Transverse colon (tissue), 4 donors: ENCODE measurements around the gene DNAJB6. TPM values are rescaled to one million over a fixed set of nuclear protein-coding genes. Genes with fewer than 3 reads are reported as not detected.
A peak's percentile ranks its signal among the peaks of the same experiment; 100 is the strongest.

Experiments used
- DNase-seq: peaks from one replicate; pipeline ENCODE4 v3.0.0-alpha.2; 2019
- H3K27ac ChIP-seq, 4 donors: fragments of 200-600 bp; sonication (generic); 2 replicates each; pipeline ENCODE4 v1.5.1; 2016 to 2018; ENCODE audit warnings: inconsistent platforms in 4 of 4
- H3K27me3 ChIP-seq: fragments of 200-600 bp; sonication (generic); 2 replicates; pipeline ENCODE4 v1.5.1; 2017; ENCODE audit warnings: inconsistent platforms
- H3K36me3 ChIP-seq, 4 donors: fragments of 200-600 bp; sonication (generic); 2 replicates each; pipeline ENCODE4 v1.5.1; 2017 to 2019; ENCODE audit warnings: inconsistent platforms in 4 of 4
- H3K4me1 ChIP-seq, 4 donors: fragments of 200-600 bp; sonication (generic); 2 replicates each; pipeline ENCODE4 v1.5.1; 2017 to 2020; ENCODE audit warnings: inconsistent platforms in 4 of 4
- H3K4me3 ChIP-seq, 4 donors: fragments of 200-600 bp; sonication (generic); 1 replicate in 1 of 4; 2 replicates in 3 of 4; pipeline versions ENCODE4 v1.5.1 to v1.6.1; 2017 to 2019; ENCODE audit warnings: inconsistent platforms in 4 of 4
- H3K9me3 ChIP-seq, 2 donors: fragments of 200-600 bp; sonication (generic); 2 replicates each; pipeline ENCODE4 v1.5.1; 2017 to 2019; ENCODE audit warnings: inconsistent platforms in 2 of 2
- CTCF ChIP-seq, 5 experiments: fragments of 200-600 bp in 3 of 5; fragments of 450-650 bp in 2 of 5; sonication (generic) in 3 of 5; IDR thresholded peaks; 1 replicate in 2 of 5; 2 replicates in 3 of 5; pipeline ENCODE4 v1.5.1; 2016 to 2017; ENCODE audit warnings: antibody characterized with exemption in 5 of 5, inconsistent platforms in 3 of 5, mild to moderate bottlenecking in 2 of 5, moderate library complexity in 1 of 5
- EP300 ChIP-seq: sonication (generic); formaldehyde crosslinking; IDR thresholded peaks from one replicate; pipeline ENCODE4 v1.6.1; 2017; ENCODE audit warnings: antibody characterized with exemption, low read depth
- POLR2A ChIP-seq: fragments of 450-650 bp; IDR thresholded peaks from one replicate; pipeline ENCODE4 v1.6.1; 2016; ENCODE audit warnings: antibody characterized with exemption, mild to moderate bottlenecking, moderate library complexity
- POLR2AphosphoS5 ChIP-seq, 3 donors: sonication (generic); formaldehyde crosslinking; IDR thresholded peaks; one replicate each; pipeline ENCODE4 v1.6.1; 2016; ENCODE audit warnings: antibody characterized with exemption in 3 of 3
- WGBS, 2 donors: methylation state at CpG; one replicate each; pipeline ENCODE4 v1.1.5; 2018; ENCODE audit warnings: low coverage in 1 of 2; 5-methylcytosine and 5-hydroxymethylcytosine counted together
- in situ Hi-C, 4 donors: fragments of 200-750 bp; cut with MboI; loops; one replicate each; pipeline versions ENCODE4 v1.15.0 to v1.15.1; 2017; ENCODE audit warnings: low sequenced_read_pairs in 3 of 4, low pct_ligation_motif_present in 1 of 4, low pct_unique_long_range_greater_than_20kb in 1 of 4
- intact Hi-C: fragments of 100-400 bp; cut with DNase I; formaldehyde crosslinking; loops from one replicate; pipeline ENCODE4 v1.15.1; 2023; ENCODE audit warnings: low total_unique reads
- total RNA-seq, 4 donors: library from RNA; depleted of rRNA; stranded (reverse); fragments of >200 nt; gene quantifications; one replicate each; pipeline ENCODE4 v1.1.0, GENCODE V29; 2016

The DNAJB6 gene
- total RNA-seq, 4 donors from 2014 or later, result 47.0 to 87.6 (median 60.5) TPM

- Histone ChIP-seq H3K4me3 (no peak overlapping the region), H3K4me1 (peaks cover 13 to 25% (median 19%) of the 10 kb centered on the region in 4 donors), H3K27me3 (no peaks in the 10 kb centered on the region), H3K9me3 (no peaks in the 10 kb centered on the region), H3K36me3 (no peaks in the 10 kb centered on the region), H3K27ac (no peak overlapping the region)
- intact Hi-C loops, result no loop called here
- no peak for DNase-seq
- TF ChIP-seq POLR2AphosphoS5 (IDR thresholded peaks at IDR 0.05), result no peak
- no peak for TF ChIP-seq EP300
- TF ChIP-seq CTCF (IDR thresholded peaks at IDR 0.05), result no peak
- TF ChIP-seq POLR2A, result no peak
- WGBS, 2 donors, result 88 to 90% methylated on average over 5 of the region's 5 CpGs
- in situ Hi-C loops, result no loop called here
Observed at GRCh38 chr7:157335236-157335635, 1.6 kb upstream of the DNAJB6 start.

- Histone ChIP-seq H3K4me3 (peak overlapping the region; percentile 77 to 86 (median 84)), H3K9me3 (no peaks in the 10 kb centered on the region), H3K27ac (peak overlapping the region; percentile 98 to 99 (median 99)), H3K36me3 (no peaks in the 10 kb centered on the region), H3K27me3 (no peaks in the 10 kb centered on the region), H3K4me1 (peaks cover 13 to 33% (median 19%) of the 10 kb centered on the region in 4 donors)
- in situ Hi-C loops, result no loop called here
- TF ChIP-seq CTCF (IDR thresholded peaks at IDR 0.05) (no peak), POLR2AphosphoS5 (IDR thresholded peaks at IDR 0.05) (no peak), POLR2A (no peak), EP300 (no peak)
- DNase-seq, result no peak
- intact Hi-C loops, result no loop called here
- WGBS, 2 donors, result 40 to 61% methylated on average over 1 to 11 of the region's 11 CpGs
Observed at GRCh38 chr7:157335991-157336382, 817 bp upstream of the DNAJB6 start.

- H3K4me1 ChIP-seq, result peaks cover 14 to 44% (median 23%) of the 10 kb centered on the region in 4 donors
- in situ Hi-C loops (no loop called here), intact Hi-C loops (no loop called here)
- peak; percentile 83 for DNase-seq
- no peaks in the 10 kb centered on the region for H3K9me3 ChIP-seq
- H3K27me3 ChIP-seq, result no peaks in the 10 kb centered on the region
- peak overlapping the region; percentile 98 to 99 (median 99) for H3K27ac ChIP-seq
- TF ChIP-seq POLR2A, result no peak
- TF ChIP-seq POLR2AphosphoS5 (IDR thresholded peaks at IDR 0.05), result no peak
- TF ChIP-seq CTCF (IDR thresholded peaks at IDR 0.05), result no peak
- TF ChIP-seq EP300, result no peak
- H3K36me3 ChIP-seq, result no peaks in the 10 kb centered on the region
- H3K4me3 ChIP-seq, result peak overlapping the region; percentile 77 to 86 (median 84)
- WGBS, 2 donors, result 0 to 3% methylated on average over 8 to 35 of the region's 59 CpGs
Observed at GRCh38 chr7:157337316-157338149, 729 bp downstream of the DNAJB6 start.

GRCh38 chr7:157339777-157340677, 3.2 kb downstream of the DNAJB6 start:
- no peaks in the 10 kb centered on the region for H3K36me3 ChIP-seq
- in situ Hi-C loops, result no loop called here
- intact Hi-C loops, result no loop called here
- H3K27ac ChIP-seq, result peak overlapping the region; percentile 1 to 45 (median 4)
- TF ChIP-seq POLR2AphosphoS5 (IDR thresholded peaks at IDR 0.05) (no peak), CTCF (IDR thresholded peaks at IDR 0.05) (peak; percentile 83 to 91 (median 85))
- 30 to 47% methylated on average over 13 to 25 of the region's 25 CpGs for WGBS, 2 donors
- H3K9me3 ChIP-seq, result no peaks in the 10 kb centered on the region
- H3K27me3 ChIP-seq, result no peaks in the 10 kb centered on the region
- DNase-seq, result peak; percentile 70
- H3K4me3 ChIP-seq, result no peak overlapping the region
- peaks cover 16 to 65% (median 26%) of the 10 kb centered on the region in 4 donors for H3K4me1 ChIP-seq
